NCI-H2107 (cell line): ENCODE measurements around the gene MYBBP1A.
"Not testable (repeated sequence)": the region's sequence is repeated elsewhere in the genome, so short reads cannot be mapped to it uniquely, and the experiment has no call there.

ENCODE experiments used
- DNase-seq: peaks from one replicate; lab custom pipeline; 2025; lab: John Stamatoyannopoulos, UW

MYBBP1A gene

GRCh38 chr17:4554997-4555799, at the start of gene MYBBP1A:
Gene MYBBP1A, minus strand, starts transcription at chr17:4555384. Its CDS starts 60 bp downstream, at chr17:4555324.
- peak; percentile 84 for DNase-seq

- not testable (repeated sequence) for DNase-seq
These were observed 49.6 kb upstream of the MYBBP1A start for GRCh38 chr17:4604736-4605135.

GRCh38 chr17:4604111-4604644, 49.0 kb upstream of the MYBBP1A start:
- peak; percentile 21 for DNase-seq

- DNase-seq = no peak
These were observed 46.9 kb upstream of the MYBBP1A start for GRCh38 chr17:4602041-4602440.

DNA sequence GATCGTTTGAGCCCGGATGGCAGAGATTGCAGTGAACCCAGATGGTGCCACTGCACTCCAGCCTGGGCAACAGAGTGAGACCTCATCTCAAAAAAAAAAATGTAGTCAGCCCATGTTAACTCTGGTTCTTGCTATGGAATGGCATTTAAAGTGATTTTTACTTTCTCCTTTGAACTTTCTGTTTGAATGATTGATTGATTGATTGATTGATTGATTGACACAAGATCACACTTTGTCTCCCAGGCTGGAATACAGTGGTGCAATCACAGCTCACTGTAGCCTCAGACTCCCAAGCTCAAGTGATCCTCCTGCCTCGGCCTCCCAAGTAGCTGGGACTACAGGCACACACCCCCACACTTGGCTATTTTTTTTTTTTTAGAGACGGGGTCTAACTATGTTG, 46.1 kb upstream of the MYBBP1A start:
- no peak for DNase-seq

GRCh38 chr17:4600563-4600962, 45.4 kb upstream of the MYBBP1A start:
- DNase-seq = no peak

GRCh38 chr17:4599505-4600281, 44.5 kb upstream of the MYBBP1A start:
- peak; percentile 41 for DNase-seq

GRCh38 chr17:4598776-4599504, 43.8 kb upstream of the MYBBP1A start:
- no peak for DNase-seq

- no peak for DNase-seq
These were observed 42.8 kb upstream of the MYBBP1A start for GRCh38 chr17:4597975-4598374.

GRCh38 chr17:4596636-4597380, 41.6 kb upstream of the MYBBP1A start:
- no peak for DNase-seq

- not testable (repeated sequence) for DNase-seq
These were observed 40.6 kb upstream of the MYBBP1A start for GRCh38 chr17:4595685-4596342.

DNA sequence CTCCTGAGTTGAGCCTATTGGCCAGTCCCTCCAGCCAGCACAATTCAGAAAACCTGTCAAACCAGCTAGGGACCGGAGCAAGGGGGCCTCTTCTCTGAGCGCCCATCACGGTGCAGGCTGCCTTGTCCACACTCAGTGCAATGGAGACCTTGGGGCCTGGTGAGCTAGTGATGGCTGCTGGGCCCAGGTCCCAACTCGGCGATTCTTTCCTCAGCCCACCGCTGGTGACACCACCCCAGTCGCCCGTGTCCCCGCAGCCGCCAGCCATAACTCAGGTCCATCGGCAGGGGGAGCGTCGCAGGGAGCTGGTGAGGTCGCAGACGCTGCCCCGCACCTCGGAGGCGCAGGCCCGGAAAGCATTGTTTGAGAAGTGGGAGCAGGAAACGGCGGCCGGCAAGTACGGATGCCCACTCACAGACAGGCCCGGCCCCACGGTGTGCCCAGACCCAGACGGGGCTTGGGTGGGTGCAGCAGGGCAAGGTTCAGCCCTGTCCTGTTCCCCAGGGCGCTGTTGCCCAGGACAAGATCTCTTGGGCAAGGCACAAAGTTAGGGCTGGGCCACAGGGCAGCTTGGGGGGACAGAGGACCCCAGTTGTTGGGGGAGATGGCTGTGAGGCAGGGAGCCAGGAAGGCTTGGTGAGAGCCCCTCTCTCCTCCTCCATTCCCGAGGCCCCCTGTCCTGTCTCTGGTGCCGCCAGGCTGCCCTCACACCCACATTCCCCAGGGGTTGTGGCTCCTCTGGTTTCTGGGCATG, 39.9 kb upstream of the MYBBP1A start:
- no peak for DNase-seq

DNA sequence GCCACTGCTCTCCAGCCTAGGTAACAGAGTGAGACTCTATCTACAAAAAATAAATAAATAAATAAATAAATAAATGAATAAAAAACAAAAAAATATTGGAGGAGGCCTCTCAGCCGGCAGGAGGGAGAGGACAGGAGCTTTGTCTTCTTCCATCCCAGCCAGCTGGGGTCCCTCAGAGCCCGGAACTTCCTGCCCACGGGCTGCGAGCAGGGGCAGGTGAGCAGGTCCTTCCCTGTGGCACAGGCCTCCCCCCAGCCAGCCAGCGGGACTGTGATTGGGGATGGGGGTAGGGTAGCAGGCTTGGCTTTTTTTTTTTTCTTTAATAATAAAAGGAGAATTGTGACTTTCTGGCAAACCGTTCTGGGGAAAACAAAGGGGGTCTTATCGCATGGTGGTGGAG, 39.2 kb upstream of the MYBBP1A start:
- DNase-seq = no peak

DNA sequence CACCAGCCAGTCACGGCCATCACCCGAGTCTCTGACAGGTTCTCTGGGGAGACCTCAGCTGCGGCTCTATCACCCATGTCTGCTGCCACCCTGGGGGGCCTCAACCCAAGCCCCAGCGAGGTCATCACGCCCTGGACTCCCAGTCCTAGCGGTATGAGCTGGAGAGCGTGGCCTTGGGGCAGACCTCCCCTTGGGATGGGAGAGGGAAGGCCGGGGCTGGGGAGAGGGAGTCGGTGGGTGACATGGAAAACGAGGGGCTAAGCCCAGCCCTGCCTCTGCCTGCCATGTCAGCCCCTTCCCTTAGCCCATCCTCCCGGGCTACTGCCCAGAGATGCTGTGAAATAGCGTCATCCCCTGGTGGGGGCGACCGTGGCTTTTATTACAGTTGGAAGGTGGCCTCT, 37.8 kb upstream of the MYBBP1A start:
- DNase-seq = no peak

DNA sequence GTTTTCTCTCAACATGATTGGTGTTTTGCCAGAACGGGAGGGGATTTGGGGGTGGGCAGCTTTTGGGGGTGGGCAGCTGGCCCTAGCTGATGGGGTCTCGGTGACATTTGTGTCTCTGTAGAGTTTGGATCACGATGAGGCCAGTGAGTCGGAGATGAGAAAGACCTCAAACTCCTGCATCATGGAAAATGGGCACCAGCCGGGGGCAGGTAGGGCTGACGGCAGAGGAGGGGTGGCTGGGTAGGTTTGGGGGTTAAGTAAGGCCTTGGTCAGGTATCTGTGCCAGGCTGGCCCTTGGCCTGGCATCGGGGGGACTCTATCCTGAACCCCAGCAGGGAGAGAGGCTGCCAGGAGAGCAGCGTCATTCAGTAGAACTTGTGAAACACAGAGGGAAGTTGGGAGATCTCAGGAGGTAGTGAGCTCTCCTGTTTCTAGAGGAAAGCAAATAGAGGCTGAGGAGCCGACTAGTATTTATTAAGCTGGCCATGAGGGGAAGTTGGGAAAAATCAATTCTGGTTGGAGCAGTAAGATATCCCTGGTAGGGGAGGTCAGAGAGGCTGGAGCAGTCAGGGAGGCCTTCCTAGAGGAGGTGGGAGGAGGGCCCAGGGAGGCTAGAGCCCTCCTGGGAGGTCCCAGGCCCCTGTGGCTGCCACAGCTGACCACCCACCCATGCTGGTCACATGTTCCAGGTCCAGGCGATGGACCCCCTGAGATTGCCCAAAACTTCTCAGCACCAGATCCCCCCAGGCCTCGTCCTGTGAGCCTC, 37.2 kb upstream of the MYBBP1A start:
- DNase-seq = no peak

GRCh38 chr17:4591529-4591928, 36.3 kb upstream of the MYBBP1A start:
- no peak for DNase-seq

DNA sequence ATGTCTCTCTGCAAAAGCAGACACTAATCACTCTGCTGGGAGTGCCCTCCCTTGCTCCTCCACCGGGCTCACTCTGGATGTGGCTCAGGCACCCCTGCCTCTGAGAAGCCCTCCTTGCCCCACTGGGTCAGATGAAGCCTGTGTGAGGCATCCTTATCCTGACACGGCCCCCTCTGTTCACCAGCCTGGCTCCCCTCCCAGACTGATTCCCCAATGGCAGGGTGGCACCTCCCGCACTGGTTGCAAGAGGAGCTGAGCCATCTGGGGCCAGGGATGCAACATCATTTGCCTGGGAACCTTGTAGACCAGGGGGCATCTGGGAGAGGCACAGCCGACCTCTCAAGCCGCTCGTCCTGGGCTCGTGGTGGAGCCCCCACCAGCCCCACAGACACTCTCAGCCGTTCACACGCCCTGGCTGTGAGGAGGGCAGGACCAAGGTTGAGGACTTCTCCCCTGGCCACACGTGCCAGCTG, 35.8 kb upstream of the MYBBP1A start:
- no peak for DNase-seq

- not testable (repeated sequence) for DNase-seq
These were observed 34.9 kb upstream of the MYBBP1A start for GRCh38 chr17:4590042-4590441.

- no peak for DNase-seq
These were observed 33.9 kb upstream of the MYBBP1A start for GRCh38 chr17:4588898-4589625.
